ENCODE results near the gene DBT.
"Not testable (repeated sequence)": the region's sequence is repeated elsewhere in the genome, so short reads cannot be mapped to it uniquely, and the experiment has no call there.

DBT gene

DNA sequence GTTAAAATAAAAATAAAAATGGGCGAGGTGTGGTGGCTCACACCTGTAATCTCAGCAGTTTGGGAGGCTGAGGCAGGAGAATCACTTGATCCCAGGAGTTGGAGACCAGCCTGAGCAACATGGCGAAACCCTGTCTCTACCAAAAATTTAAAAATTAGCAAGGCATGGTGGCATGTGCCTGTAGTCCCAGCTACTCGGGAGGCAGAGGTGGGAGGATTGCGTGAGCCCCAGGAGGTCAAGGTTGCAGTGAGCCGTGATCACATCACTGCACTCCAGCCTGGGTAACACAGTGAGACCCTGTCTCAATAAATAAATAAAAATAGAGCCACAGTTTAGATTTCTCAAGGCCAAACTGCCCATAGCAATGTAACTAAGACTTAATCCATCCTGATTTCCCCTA, 6.6 kb upstream of the DBT start:
- not testable (repeated sequence) for H3K4me3 ChIP-seq (ENCODE audit: low read length); DNase-seq (ENCODE audit: low read depth, low spot score)

DNA sequence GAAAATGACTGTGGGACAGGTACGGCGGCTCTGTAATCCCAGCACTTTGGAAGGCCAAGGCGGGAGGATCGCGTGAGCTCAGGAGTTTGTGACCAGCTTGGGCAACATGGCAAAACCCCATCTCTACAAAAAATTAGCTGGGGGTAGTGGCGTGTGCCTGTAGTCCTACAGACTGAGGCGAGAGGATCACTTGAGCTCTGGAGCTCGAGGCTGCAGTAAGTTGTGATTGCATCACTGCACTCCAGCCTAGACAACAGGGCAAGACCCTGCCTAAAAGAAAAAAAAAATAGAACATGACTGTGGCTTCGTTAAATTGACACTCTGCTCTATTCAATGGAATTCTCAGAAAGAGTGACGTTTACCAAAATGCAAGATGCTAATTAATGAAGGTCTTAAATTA, 3.9 kb upstream of the DBT start:
- no peak for DNase-seq (ENCODE audit: low read depth, low spot score)
- H3K4me3 ChIP-seq (ENCODE audit: low read length) = no peak overlapping the region

DNA sequence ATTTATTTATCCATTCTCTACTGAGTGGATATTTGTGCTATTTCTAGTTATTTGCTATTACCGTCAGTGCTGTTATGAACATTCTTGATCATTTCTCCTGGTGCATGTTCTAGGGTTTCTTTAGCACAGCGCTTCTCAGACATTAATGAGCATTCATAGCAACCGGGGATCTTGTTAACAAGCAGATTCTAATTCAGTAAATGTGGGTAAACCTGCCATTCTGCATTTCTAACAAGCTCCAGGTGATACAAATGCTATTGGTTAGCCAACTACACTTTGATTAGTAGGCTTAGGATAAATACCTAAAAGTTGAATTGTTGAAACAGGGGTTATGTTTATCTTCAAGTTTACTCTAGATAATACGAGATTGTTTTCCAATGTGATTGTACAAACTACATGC, 3.3 kb upstream of the DBT start:
- H3K4me3 ChIP-seq (ENCODE audit: low read length) = no peak overlapping the region
- no peak for DNase-seq (ENCODE audit: low read depth, low spot score)

DNA sequence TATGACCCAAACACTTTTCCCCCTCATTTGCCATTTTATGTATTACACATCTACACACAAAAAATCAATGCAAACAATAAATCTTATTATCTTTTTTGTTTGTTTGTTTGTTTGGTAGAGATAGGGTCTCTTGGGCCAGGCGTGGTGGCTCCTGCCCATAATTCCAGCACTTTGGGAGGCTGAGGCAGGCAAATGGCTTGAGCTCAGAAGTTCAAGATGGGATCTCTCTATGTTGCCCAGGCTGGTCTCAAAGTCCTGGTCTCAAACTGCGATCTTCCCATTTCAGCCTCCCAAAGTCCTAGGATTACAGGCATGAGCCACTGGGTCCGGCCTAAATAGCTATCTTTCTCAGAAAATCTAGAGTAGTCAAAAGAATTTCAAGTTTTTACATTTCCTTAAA, 1.2 kb upstream of the DBT start:
- no peak for DNase-seq (ENCODE audit: low read depth, low spot score)
- no peak overlapping the region for H3K4me3 ChIP-seq (ENCODE audit: low read length)

DNA sequence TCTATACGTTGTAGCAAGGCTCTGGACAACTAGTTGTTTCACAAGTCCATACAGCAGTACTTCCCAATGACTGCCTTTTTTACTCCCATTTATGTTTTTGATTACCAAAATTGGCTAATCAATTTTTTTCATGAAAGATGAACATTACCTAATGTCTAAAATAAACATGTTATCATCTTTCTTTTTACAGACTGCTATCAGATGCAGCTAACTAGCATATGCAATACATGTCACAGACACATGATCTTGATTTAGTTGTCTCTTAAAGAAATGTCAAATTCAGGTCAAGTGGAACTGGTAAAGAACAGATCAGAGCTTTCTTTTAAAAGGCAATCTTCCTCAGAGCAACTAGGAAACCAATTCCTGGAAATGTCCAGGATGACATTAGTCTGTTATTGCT, 630 bp upstream of the DBT start:
- DNase-seq (ENCODE audit: low read depth, low spot score) = no peak
- H3K4me3 ChIP-seq (ENCODE audit: low read length) = peak overlapping the region; percentile 98

DNA sequence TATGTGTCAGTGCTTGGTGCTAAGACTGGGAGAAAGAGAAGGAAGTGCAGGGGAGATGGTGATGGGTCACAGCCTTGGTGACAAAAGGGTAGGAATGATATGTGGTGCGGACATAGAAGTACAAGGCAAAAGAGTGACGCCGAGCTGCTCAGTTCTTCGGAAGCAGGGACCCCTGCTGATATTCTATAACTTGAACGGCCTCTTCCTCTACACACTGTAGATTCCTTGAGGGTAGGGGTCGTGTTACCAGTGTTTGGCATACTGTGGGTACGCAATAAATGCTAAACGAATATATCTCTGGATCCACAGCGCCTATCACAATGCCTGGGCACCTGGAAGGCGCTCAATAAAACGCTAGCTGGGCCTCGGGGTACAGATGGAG, 488 bp downstream of the DBT start:
- H3K4me3 ChIP-seq (ENCODE audit: low read length) = peak overlapping the region; percentile 98

DNA sequence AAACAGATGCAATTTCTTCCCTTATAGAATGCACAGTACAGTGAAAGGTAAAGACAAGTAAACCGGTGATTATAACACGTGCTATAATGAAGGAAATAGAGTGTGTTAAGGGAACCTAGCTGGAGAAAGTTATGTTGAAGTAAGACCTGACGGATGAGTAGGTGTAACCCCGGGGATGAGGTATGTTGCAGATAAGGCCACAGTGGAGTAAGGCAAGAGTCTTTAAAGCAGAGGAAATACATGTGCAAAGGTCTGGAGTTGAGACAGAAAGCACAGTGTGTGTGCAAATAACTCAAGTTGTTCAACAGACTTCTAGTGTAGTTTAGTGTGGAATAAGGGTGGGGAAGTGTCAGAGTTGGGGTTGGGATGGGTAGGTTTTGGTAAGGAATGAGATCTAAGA, 2.9 kb downstream of the DBT start:
- H3K4me3 ChIP-seq (ENCODE audit: low read length) = no peak overlapping the region
- DNase-seq (ENCODE audit: low read depth, low spot score) = no peak

More for the DNA sequence above, 488 bp downstream of the DBT start:
- DNase-seq (ENCODE audit: low read depth, low spot score) = no peak

DNA sequence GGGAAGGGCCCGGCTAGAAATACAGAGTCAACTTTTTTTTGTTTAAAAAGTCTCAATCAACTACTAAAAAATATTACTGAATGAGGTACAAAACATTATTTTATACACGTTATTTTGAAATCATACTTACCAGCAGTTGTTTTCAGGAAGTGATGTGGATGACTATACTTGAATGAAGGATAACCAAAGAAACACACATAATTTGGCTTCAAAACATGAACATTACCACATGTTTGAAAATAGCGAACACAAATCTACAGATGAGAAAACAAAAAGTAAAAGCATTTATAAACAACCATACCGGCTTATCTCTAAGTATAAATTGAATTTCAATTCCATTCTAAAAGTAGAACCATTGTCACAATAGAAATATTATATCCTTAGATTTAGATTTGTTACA, 9.0 kb downstream of the DBT start:
- no peak for DNase-seq (ENCODE audit: low read depth, low spot score)
- no peak overlapping the region for H3K4me3 ChIP-seq (ENCODE audit: low read length)

DNA sequence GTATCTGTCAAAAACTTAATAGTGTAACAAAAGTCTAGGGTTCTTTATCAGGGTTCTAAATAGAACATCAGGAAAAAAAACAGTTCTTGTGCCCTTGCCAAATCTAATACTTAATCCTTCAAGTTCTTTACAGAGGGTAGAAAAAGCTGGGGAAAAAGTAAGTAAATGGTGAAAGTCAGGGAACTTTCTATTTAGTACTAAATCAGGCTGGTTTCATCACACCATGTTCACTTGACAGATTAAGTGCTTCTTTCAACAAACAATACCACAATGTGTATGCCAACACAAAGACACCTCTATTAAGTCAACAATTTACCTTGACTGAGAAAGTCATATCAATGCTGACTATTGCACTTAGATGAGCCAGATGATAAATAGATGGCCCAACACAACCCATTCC, 9.7 kb downstream of the DBT start:
- no peak for DNase-seq (ENCODE audit: low read depth, low spot score)
- H3K4me3 ChIP-seq (ENCODE audit: low read length) = no peak overlapping the region

DNA sequence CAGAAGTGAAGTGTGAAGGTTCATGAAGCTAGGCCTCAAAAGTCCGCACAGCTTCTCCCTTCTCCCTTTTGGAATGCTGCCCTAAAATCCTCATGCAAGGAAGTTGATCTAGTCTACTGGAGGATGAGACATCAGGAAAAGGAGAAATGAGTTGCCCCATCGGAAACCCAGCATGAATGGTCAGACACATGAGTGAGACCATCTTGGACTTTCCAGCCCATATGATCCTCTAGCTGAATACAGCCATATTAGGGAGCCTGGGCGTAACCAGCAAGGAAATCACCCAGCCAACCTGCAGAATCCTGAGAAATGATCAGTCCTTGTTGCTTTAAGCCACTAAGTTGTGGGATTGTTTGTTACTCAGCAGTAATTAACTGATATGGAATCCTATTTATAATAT, 12.5 kb downstream of the DBT start:
- H3K4me3 ChIP-seq (ENCODE audit: low read length) = no peak overlapping the region
- no peak for DNase-seq (ENCODE audit: low read depth, low spot score)

DNA sequence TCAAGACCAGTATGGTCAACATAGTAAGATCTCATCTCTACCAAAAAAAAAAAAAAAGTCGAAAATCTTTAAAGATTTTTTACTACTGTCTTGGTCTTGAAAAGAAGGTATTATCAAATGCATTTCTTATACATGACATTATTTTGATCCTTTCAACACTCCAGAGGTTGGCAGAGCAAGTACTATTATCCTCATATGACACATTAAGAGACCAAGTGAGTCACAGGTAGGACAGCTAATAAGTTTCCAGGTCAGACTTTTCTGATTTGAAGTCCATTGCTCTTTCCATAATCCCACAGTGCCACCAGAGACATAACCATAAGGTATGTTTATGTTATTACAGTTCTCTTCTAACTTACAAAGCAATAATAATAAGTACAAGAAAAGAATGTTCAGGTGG, 15.2 kb downstream of the DBT start:
- no peak for DNase-seq (ENCODE audit: low read depth, low spot score)

DNA sequence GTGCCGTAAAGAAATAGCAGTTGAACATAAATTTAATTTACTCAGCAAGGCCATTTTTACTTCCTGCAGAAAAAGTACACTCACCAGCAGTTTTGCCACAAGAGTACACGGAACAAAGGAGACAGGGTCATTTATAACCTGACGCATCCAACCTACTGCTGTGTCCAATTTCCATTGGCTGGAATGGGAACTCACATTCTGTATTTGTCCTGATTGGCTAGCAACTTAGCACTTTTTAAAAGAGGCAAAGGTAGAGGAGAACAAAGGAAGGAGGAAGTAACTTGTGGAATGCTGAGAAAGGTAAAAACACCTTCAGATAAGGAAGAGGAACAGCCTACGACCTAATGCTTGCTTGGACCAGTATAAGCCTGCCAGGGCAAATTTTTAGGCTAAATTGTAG, 16.1 kb downstream of the DBT start:
- not testable (repeated sequence) for DNase-seq (ENCODE audit: low read depth, low spot score); H3K4me3 ChIP-seq (ENCODE audit: low read length)

More for the DNA sequence above, 15.2 kb downstream of the DBT start:
- no peak overlapping the region for H3K4me3 ChIP-seq (ENCODE audit: low read length)

DNA sequence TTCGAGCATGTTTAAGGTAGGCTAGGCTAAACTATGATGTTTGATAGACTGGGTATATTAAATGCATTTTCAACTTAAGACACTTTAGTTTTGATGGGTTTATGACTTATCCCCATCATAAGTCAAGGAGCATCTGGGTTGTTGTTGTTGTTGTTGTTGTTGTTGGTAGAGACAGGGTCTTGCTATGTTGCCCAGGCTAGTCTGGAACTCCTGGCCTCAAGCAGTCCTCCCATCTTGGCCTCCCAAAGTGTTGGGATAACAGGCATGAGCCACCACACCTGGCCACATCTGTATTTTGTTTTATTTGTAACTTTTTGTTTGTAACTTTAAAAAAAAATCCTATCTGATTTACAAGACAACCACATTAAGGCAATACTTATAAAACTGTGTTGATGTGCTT, 17.5 kb downstream of the DBT start:
- no peak overlapping the region for H3K4me3 ChIP-seq (ENCODE audit: low read length)
- DNase-seq (ENCODE audit: low read depth, low spot score) = no peak

DNA sequence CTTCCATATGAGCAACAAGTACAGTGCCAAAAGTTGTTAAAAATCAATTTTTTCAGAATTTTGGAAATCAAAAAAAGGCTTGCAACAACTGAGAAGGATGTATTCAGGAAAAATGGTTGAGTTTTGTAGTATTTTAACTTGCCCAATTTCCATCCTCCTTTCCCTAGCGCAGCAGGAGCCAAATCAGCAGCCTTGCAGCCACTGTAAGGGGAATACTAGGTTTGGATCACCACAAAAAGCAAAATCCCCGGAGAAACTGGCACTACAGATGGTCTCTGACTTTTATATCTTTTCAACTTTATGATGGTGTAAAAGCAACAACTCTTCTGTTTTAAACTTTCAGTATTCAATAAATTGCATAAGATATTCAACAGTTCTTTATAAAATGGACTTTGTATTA, 17.9 kb downstream of the DBT start:
- no peak overlapping the region for H3K4me3 ChIP-seq (ENCODE audit: low read length)
- no peak for DNase-seq (ENCODE audit: low read depth, low spot score)

DNA sequence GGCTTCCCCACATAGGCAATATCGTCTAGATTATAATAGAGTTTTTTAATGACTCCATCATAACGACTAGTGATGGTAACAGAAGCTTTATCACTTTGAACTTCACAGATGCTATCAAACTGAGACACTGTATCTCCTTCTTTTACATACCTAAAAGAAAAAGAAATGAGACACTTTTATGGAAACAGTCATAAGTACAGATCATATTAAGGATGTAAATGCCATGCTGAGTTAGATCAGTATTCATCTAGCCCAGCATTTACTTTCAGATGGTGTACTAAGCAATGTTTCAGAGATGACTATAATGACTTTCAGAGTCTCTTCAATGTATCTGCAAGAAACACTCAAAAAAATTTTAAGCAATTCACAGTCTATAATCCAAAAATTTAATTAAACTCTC, 18.9 kb downstream of the DBT start:
- no peak for DNase-seq (ENCODE audit: low read depth, low spot score)

DNA sequence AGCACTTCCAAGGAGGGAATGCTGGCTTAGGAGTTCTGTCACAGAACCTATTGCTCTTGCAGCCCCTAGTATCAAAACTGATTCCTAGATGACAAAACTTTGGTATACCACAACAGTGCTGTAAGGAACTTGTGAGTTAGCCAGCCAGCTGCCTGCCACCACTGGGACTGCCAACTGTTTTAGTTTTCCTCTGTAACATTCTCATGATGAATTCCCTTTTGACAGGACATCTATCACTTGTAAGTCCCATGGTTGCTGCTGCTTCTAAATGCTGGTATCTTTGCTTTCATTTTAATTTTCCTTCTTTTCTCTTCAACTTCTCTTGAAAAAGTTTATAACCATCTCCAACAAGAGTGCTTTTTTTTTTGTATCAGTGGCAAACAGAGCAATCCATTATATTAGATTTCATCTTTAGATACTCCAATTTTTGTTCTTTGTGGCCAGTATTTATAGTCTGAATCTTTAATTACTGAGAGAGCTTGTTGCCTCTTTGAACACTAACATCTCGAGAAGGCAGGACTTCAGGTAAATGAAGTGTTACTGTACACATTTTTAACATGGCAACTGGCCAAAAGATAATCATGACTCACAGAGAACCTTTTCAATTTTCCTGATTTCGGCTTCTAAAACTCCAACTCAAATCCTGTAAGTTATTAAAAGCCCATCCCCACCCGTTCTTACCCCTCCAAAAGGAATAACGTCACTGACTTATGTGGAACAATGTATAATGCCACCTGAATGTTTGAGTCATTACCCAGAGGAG, 19.8 kb downstream of the DBT start:
- no peak overlapping the region for H3K4me3 ChIP-seq (ENCODE audit: low read length)
- no peak for DNase-seq (ENCODE audit: low read depth, low spot score)

More for the DNA sequence above, 18.9 kb downstream of the DBT start:
- no peak overlapping the region for H3K4me3 ChIP-seq (ENCODE audit: low read length)

DNA sequence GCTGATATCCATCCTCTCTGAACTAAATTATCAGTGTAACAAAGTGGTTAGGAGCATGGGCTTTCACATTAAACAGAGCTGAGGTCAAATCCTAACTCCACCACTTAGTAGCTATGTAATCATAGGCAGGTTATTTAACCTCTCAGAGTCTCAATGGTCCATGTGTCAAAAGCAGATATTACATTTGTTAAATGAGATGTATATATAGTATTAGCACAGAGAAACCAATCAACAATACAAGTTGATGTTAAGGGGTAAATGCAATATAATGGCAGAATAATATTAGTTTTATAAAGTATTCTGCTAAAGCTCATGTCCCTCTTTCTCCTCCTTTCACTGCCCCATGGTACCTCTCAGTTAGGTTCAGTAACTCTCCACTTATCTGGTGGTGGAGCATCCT, 27.2 kb downstream of the DBT start:
- H3K4me3 ChIP-seq (ENCODE audit: low read length) = no peak overlapping the region
- DNase-seq (ENCODE audit: low read depth, low spot score) = no peak

DNA sequence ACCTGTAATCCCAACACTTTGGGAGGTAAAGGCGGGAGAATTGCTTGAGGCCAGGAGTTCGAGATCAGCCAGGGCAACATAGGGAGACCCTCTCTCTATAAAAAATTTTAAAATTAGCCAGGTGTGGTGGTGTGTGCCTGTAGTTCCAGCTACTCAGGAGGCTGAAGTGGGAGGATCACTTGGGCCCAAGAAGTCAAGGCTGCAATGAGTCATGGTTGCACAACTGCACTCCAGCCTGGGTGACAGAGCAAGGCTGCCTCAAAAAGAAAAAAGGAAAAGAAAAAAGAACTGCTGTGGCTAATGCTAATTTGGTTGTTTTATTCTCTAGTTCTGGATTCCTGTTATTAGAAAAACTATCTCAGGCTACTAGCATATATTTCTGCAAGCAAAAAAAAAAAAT, 29.8 kb downstream of the DBT start:
- H3K4me3 ChIP-seq (ENCODE audit: low read length) = no peak overlapping the region
- DNase-seq (ENCODE audit: low read depth, low spot score) = no peak

DNA sequence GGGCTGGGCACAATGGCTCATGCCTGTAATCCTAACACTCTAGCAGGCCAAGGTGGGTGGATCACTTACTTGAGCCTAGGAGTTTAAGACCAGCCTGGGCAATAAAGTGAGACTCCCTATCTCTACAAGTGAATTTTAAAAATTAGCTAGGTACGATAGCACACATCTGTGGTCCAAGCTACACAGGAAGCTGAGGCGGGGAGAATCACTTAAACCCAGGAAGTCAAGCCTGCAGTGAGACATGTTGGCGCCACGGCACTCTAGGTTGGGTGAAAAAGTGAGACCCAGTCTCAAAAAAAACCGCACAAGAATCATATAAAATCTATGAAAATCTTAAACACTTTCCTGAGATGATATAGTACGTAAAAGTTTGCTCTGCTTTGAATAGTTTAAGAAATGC, 30.2 kb downstream of the DBT start:
- no peak overlapping the region for H3K4me3 ChIP-seq (ENCODE audit: low read length)
- peak; percentile 29 for DNase-seq (ENCODE audit: low read depth, low spot score)

DNA sequence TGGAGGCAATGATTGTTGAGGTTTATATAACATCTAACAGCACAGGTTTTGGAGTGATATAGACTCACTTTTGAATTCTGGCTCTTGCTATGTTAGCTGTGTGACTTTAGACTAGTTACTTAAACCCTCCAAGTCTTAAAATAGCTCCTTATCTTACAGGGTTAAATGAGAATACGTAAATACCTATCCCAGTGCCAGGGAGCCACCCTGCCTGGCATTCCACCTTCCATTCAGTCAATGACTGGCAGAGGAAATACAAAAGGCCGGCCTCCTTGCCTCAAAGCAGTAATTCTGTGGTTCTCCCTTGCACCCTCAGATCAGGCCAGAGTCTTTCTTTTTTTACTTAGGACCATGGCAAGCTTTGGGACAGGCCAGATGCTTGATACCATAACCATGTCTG, 31.8 kb downstream of the DBT start:
- DNase-seq (ENCODE audit: low read depth, low spot score) = no peak
- no peak overlapping the region for H3K4me3 ChIP-seq (ENCODE audit: low read length)

DNA sequence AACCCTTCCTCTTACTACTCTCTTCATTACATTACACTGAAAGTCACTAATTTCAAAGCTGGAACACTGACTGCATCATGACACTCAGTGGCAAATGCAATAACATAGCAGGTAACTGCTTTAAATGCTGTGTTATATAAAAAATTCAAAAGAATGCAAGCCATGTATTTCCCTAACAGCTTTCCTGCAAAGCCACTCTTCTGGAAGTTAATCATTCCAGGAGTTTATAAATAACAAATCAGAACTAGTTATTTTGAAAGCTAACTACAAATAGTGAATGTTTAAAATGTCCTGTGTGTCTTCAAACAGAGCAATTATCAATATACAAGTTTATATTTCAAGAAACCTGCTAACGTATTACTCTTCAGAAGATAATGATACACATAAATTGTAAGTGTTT, 34.5 kb downstream of the DBT start:
- no peak for DNase-seq (ENCODE audit: low read depth, low spot score)
- no peak overlapping the region for H3K4me3 ChIP-seq (ENCODE audit: low read length)

DNA sequence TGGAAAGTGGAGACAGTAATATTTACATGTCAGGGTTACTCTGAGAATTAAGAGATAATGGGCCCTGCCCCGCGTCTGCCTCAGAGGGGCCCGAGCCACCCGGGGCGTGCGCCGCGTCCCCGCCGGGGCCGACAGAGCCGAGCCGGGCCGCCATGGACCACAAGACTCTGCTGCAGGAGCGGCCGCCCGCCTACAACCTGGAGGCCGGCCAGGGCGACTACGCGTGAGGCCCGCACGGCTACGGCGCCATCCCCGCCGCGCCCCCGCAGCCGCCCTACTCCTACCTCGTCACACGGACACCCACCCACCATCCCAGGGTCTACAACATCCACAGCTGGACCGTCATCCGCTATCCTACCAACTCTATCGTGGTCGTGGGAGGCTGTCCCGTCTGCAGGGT, 36.5 kb downstream of the DBT start:
- no peak for DNase-seq (ENCODE audit: low read depth, low spot score)
- no peak overlapping the region for H3K4me3 ChIP-seq (ENCODE audit: low read length)
